Non-pigmented ciliary epithelial cell (primary cell): ENCODE measurements around the gene TNFRSF1A.
"Not testable (repeated sequence)": the region's sequence is repeated elsewhere in the genome, so short reads cannot be mapped to it uniquely, and the experiment has no call there.

ENCODE experiments used
- DNase-seq: peaks from one replicate; pipeline ENCODE4 v3.0.0-alpha.2; 2010; ENCODE audit warnings: low read depth

Gene TNFRSF1A

GRCh38 chr12:6355491-6356373 lies 13.9 kb upstream of the TNFRSF1A start:
- no peak for DNase-seq

- DNase-seq = no peak
These were observed 12.9 kb upstream of the TNFRSF1A start for GRCh38 chr12:6354495-6355393.

DNA sequence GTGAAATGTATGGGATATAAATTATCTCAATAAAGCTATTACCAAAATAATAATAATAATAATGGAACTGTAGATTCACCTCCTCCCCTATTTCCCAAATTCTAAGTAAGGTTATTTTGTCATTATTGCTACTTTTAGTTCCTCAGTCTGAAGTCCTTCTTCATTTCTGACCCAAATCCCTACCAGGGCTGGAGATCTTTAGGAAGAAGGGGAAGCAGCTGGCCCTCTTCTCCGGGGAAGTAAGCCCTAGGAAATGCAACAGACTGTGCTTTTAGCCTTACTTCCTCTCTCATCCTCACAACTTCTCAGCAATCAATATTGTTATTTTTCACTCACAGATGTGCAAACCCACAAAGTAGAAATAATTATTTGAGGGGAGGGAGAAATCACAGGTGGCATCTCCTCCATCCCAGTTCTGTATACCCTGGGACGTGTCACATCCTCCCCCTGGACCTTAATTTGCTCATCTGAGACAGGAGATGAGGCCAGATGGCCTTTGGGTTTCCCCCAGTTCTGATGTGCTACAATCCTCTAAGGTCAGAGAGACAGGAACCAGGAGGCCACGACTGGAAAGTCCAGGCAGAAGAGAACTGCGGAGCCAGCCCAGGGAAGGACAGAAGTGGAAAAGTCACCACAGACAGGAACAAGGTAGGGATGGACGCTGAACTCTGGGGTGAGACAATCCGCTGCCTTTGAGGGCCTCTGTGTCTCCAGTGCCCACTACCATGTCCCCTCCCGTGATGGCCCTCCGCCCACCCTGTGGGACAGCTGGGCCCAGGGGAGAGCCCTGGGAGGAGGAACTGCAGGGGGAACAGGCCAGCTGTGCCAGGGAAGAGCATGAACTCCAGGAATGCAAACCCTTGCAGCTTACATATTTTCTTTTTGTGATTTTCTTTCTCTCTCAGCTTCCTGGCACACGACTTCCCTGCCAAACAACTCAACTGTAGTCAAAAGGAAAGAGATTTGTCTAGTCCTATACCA lies 10.6 kb upstream of the TNFRSF1A start:
- no peak for DNase-seq

GRCh38 chr12:6351622-6352021 lies 9.7 kb upstream of the TNFRSF1A start:
- no peak for DNase-seq

DNA sequence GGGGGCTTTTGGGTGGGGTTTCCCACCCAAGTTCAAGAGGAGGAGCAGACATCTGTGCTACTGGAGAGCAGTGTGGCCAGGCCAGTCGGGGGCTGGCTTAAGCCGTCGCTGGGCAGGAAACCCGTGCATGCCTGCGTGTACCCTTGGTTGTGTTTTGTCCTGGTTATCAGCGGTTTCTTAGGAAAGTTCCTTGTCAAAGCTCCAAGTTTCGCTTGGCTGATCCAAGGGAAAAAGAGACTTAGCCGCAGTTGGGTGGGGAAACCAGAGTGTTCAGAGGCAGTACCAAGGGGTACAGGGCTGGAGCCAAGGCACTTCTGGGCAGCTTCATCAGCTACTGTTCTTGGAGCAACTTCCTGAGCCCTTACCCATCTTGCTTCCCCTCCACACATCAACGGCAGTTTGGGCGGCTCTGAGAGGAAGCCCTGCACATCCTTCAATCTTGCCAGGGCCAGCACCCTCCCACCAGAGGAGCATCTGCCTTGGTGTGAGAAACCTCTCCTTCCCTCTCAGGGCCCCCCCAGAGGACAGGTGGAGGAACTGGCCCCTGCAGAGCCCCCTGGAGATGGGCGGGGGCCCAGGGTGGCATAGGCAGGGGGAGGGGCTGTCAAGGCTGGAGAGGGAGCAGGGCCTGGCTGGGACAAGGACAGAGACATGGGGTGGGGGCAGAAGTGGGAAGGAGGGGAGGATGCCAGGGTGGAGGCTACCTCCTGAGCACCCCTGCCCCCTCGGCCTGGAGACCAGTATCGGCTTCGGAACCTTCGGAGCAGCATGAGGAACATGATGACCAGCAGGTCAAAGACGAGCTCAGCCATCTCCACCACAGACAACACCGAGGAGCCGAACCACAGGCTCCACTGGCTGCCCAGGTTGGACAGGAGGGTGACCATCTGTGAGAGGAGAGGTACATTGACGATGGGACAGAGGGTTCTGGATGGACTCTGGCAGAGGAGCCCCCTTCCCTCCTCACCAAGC lies 5.8 kb upstream of the TNFRSF1A start:
- DNase-seq = no peak

- no peak for DNase-seq
These were observed 5.1 kb upstream of the TNFRSF1A start for GRCh38 chr12:6346942-6347341.

- no peak for DNase-seq
These were observed 4.5 kb upstream of the TNFRSF1A start for GRCh38 chr12:6346235-6346832.

- peak; percentile 91 for DNase-seq
These were observed 3.6 kb upstream of the TNFRSF1A start for GRCh38 chr12:6345319-6346091.

GRCh38 chr12:6344101-6344660 lies 2.3 kb upstream of the TNFRSF1A start:
- DNase-seq = not testable (repeated sequence)

- no peak for DNase-seq
These were observed 1.6 kb upstream of the TNFRSF1A start for GRCh38 chr12:6343518-6343917.

DNA sequence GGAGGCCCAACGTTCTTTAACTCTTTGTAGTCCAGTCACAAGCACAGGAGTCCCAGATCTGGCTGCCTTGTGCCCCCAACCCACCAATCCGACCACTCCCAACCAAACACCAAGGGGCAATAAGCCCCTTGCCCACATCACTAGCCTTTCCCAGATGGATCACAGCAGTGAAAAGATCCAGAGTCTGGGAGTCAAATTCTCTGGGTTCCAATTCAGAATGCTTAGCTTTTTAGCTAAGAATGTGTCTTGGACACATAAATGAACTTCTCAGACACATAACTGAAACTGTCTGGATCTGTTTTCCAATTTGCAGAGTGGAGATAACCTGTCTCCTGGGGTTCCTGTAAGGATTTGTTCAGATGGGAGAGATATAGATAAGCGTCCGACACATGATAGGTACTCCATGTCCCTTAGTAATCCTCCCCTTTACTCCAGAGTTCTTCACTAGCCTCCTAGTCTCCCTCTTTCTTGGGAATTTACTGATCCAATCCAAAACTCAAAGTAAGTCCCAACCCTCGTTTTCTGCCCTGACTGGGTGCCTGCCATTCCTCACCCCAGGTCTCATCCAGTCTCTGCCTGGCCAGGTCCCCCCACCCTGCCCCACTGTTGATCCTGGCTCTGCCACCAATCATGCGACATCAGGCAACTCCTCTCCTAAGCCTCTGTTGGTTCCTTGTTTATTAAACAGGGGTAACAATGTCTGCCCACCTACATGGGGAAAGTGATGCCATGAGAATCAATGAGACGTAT lies 439 bp upstream of the TNFRSF1A start:
- no peak for DNase-seq

DNA sequence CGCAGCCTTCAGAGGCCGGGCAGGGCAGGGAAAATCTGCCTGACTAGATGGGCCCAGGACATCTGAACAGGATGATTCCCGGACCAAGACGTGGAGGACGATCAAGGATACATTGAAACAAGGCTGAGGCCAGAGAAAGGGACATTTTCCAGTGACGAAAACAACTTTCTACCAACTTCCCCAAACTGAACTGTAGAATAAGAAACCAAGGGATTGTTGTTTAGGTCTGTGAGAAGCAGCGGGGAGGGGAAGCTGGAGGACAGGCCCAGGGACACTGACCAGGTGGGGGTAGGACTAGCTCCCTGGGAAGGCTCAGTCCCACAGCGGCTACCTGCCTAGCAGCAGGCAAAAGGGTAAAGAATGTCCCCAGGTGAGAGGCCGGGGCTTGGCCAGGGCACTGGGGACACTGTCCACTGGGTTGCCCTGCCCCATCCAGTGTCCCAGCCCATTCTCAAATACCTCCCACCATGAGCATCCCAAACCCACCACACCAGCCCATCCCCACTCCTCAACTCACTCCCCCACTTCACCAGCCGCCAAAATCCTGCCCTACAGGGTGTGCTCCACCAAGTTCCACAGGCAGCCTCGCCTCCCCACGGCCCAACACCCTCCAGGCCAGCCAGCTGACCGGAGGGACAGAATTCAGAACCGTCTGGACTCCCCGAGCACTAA lies 995 bp downstream of the TNFRSF1A start:
- DNase-seq = no peak

GRCh38 chr12:6340032-6340638 lies 1.7 kb downstream of the TNFRSF1A start:
- no peak for DNase-seq

GRCh38 chr12:6338955-6339354 lies 2.9 kb downstream of the TNFRSF1A start:
- no peak for DNase-seq

GRCh38 chr12:6338536-6338935 lies 3.3 kb downstream of the TNFRSF1A start:
- DNase-seq = not testable (repeated sequence)

GRCh38 chr12:6337958-6338433 lies 3.9 kb downstream of the TNFRSF1A start:
- DNase-seq = no peak
